HL-60 (cell line): ENCODE results near the gene CACNA1G.

Source experiments
- DNase-seq, 2 experiments: peaks; one replicate each; pipeline ENCODE4 v3.0.0-alpha.2; 2010 to 2020; ENCODE audit warnings: low read depth in 1 of 2, low spot score in 1 of 2
- H3K27ac ChIP-seq: fragments of 250-450 bp; sonication (Bioruptor Pico); replicated peaks from 2 replicates; pipeline ENCODE4 v1.5.1; 2020; ENCODE audit warnings: mild to moderate bottlenecking, moderate library complexity
- H3K27me3 ChIP-seq: fragments of 250-450 bp; sonication (Bioruptor Pico); 2 replicates; pipeline ENCODE4 v1.5.1; 2021; ENCODE audit warnings: mild to moderate bottlenecking, moderate library complexity; ENCODE audit not compliant: insufficient read depth, poor library complexity, severe bottlenecking
- H3K4me3 ChIP-seq: replicated peaks from 2 replicates; pipeline ENCODE4 v1.5.1; 2011; ENCODE audit warnings: mild to moderate bottlenecking, control low read depth, low read length; ENCODE audit not compliant: insufficient read depth
- GABPA ChIP-seq: IDR thresholded peaks from 2 replicates; pipeline ENCODE4 v1.6.1; 2012; ENCODE audit warnings: low read depth
- POLR2AphosphoS5 ChIP-seq: IDR thresholded peaks from 2 replicates; pipeline ENCODE4 v1.6.1; 2012; ENCODE audit warnings: low read depth
- SPI1 ChIP-seq: IDR thresholded peaks from 2 replicates; pipeline ENCODE4 v1.6.1; 2012; ENCODE audit warnings: low read depth, mild to moderate bottlenecking, borderline replicate concordance
- TF ChIP-seq, protein P1 (sequence below): IDR thresholded peaks from one replicate; pipeline ENCODE4 v1.5.1; 2011; ENCODE audit warnings: low read length, control low read depth, inconsistent platforms; ENCODE audit not compliant: insufficient read depth
- TF ChIP-seq, protein P2 (sequence below): IDR thresholded peaks from 2 replicates; pipeline ENCODE4 v1.6.1; 2012; ENCODE audit warnings: low read depth; ENCODE audit not compliant: insufficient replicate concordance

The CACNA1G gene

DNA sequence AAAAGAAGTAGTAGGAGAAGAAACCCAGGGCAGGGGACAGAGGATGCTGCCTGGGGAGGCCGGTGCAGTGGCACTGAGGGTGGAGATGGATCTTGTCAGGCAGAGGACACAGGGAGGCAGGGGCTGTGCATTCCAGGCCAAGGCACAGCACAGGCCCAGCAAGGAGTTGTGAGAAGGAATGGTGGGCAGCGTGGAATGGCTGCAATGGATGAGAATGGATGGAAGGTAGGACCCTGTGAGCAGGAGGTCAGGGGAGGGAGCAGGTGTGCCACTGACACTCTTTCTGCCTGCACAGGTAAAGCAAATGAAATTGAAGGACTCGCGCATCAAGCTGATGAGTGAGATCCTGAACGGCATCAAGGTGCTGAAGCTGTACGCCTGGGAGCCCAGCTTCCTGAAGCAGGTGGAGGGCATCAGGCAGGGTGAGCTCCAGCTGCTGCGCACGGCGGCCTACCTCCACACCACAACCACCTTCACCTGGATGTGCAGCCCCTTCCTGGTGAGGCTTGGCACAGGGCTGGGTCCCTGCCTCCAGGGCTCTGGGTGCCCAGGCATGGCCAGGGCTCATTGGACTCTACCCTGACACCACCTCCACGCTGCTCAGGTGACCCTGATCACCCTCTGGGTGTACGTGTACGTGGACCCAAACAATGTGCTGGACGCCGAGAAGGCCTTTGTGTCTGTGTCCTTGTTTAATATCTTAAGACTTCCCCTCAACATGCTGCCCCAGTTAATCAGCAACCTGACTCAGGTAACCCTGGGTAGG lies 106.9 kb downstream of the CACNA1G start:
- TF ChIP-seq SPI1 = no peak
- TF ChIP-seq GABPA = no peak
- TF ChIP-seq, protein P1, sequence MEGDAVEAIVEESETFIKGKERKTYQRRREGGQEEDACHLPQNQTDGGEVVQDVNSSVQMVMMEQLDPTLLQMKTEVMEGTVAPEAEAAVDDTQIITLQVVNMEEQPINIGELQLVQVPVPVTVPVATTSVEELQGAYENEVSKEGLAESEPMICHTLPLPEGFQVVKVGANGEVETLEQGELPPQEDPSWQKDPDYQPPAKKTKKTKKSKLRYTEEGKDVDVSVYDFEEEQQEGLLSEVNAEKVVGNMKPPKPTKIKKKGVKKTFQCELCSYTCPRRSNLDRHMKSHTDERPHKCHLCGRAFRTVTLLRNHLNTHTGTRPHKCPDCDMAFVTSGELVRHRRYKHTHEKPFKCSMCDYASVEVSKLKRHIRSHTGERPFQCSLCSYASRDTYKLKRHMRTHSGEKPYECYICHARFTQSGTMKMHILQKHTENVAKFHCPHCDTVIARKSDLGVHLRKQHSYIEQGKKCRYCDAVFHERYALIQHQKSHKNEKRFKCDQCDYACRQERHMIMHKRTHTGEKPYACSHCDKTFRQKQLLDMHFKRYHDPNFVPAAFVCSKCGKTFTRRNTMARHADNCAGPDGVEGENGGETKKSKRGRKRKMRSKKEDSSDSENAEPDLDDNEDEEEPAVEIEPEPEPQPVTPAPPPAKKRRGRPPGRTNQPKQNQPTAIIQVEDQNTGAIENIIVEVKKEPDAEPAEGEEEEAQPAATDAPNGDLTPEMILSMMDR = no peak
- TF ChIP-seq POLR2AphosphoS5 = no peak
- TF ChIP-seq, protein P2, sequence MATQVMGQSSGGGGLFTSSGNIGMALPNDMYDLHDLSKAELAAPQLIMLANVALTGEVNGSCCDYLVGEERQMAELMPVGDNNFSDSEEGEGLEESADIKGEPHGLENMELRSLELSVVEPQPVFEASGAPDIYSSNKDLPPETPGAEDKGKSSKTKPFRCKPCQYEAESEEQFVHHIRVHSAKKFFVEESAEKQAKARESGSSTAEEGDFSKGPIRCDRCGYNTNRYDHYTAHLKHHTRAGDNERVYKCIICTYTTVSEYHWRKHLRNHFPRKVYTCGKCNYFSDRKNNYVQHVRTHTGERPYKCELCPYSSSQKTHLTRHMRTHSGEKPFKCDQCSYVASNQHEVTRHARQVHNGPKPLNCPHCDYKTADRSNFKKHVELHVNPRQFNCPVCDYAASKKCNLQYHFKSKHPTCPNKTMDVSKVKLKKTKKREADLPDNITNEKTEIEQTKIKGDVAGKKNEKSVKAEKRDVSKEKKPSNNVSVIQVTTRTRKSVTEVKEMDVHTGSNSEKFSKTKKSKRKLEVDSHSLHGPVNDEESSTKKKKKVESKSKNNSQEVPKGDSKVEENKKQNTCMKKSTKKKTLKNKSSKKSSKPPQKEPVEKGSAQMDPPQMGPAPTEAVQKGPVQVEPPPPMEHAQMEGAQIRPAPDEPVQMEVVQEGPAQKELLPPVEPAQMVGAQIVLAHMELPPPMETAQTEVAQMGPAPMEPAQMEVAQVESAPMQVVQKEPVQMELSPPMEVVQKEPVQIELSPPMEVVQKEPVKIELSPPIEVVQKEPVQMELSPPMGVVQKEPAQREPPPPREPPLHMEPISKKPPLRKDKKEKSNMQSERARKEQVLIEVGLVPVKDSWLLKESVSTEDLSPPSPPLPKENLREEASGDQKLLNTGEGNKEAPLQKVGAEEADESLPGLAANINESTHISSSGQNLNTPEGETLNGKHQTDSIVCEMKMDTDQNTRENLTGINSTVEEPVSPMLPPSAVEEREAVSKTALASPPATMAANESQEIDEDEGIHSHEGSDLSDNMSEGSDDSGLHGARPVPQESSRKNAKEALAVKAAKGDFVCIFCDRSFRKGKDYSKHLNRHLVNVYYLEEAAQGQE = no peak
- Histone ChIP-seq H3K27ac (no peak overlapping the region), H3K4me3 (no peak overlapping the region), H3K27me3 (no peaks in the 10 kb centered on the region)
- DNase-seq = no peak

DNA sequence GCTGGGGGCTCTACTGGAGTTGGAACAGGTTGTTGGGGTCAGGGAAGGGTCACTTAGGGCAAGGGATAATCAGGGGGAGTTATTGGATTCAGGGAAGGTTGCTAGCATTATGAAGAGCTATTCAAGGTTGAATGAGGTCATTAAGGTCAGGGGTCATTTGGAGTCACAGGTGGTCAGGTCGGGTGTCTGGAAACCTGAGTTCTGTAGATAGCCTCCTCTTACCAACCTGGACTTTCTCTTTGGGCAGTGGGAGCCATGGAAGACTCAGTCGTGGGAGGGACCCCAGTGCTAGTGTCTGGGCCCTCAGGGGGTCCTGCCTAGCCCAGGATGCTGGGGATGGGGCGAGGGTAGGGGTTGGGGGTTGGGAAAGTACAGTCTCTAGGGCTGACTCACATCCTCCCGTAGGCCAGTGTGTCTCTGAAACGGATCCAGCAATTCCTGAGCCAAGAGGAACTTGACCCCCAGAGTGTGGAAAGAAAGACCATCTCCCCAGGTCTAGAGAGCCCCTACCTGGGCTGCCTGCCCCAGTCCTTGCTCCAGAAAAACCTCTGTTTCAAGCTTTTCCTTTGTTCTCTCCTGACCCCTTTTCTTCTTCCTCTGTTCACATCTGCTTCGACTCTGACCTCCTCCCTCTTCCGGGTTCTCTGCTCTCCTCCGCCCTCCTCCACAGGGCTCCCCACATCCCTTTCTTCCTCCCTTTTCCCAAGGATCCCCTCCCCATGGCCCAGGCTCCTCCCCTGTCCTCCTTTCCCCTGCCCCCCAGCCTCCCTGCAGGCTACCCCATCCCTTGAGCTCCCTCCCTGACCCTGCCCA lies 107.7 kb downstream of the CACNA1G start:
- no peaks in the 10 kb centered on the region for H3K27me3 ChIP-seq
- H3K4me3 ChIP-seq = no peak overlapping the region
- TF ChIP-seq, protein P2 = no peak
- no peak for TF ChIP-seq GABPA
- no peak for TF ChIP-seq SPI1
- no peak for DNase-seq
- H3K27ac ChIP-seq = no peak overlapping the region

DNA sequence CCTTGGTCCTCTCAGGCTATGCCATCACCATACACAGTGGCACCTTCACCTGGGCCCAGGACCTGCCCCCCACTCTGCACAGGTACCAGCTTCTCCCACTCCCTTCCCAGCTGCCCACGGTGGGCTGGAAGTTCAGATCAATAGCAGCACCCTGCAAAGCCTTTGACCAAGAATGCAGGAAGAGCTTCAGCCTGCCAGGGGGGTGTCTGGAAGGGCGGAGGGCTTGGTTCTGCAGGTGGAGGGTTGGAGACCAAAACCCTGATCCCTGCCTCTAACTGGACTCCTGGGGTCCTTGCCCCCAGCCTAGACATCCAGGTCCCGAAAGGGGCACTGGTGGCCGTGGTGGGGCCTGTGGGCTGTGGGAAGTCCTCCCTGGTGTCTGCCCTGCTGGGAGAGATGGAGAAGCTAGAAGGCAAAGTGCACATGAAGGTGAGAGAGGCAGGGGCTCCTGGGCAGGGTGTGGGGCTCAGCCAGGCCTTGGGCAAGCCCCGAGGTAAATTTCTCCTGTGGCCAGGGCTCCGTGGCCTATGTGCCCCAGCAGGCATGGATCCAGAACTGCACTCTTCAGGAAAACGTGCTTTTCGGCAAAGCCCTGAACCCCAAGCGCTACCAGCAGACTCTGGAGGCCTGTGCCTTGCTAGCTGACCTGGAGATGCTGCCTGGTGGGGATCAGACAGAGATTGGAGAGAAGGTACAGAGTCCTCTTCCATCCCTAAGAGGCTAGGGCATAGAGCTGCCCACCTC lies 108.5 kb downstream of the CACNA1G start:
- DNase-seq = no peak
- no peaks in the 10 kb centered on the region for H3K27me3 ChIP-seq
- no peak overlapping the region for H3K27ac ChIP-seq
- TF ChIP-seq GABPA (no peak), POLR2AphosphoS5 (no peak), SPI1 (no peak)
- TF ChIP-seq, protein P2 = no peak
- TF ChIP-seq, protein P1 = no peak
- no peak overlapping the region for H3K4me3 ChIP-seq
